Kidney (tissue), 14 donors: ENCODE measurements around the gene IMMP1L. TPM values are rescaled to one million over a fixed set of nuclear protein-coding genes. Genes with fewer than 3 reads are reported as not detected.

Experiments
- DNase-seq, 5 donors: peaks; one replicate each; pipeline ENCODE4 v3.0.0-alpha.2; 2013 to 2020
- FAIRE-seq: peaks from 2 replicates; lab custom pipeline; 2012; peaks lifted over from hg19 to GRCh38; lab: Jason Lieb, UNC
- H3K27ac ChIP-seq, 2 donors: one replicate each; pipeline ENCODE4 v1.7.0; 2013; ENCODE audit warnings: low read depth in 2 of 2, low read length in 2 of 2, inconsistent platforms in 1 of 2
- H3K27me3 ChIP-seq: one replicate; pipeline ENCODE4 v1.7.1; 2013; ENCODE audit warnings: low read length, inconsistent platforms; ENCODE audit not compliant: control insufficient read depth, insufficient read depth
- H3K36me3 ChIP-seq, 3 donors: one replicate each; pipeline versions ENCODE4 v1.7.0 to v1.7.1; 2013; ENCODE audit warnings: low read length in 3 of 3, control low read depth in 1 of 3, inconsistent platforms in 1 of 3; ENCODE audit not compliant: insufficient read depth in 3 of 3, control insufficient read depth in 2 of 3
- H3K4me1 ChIP-seq, 3 donors: one replicate each; pipeline versions ENCODE4 v1.7.0 to v1.7.1; 2013; ENCODE audit warnings: low read length in 3 of 3, inconsistent platforms in 1 of 3, low read depth in 1 of 3; ENCODE audit not compliant: control insufficient read depth in 2 of 3, insufficient read depth in 2 of 3
- H3K4me3 ChIP-seq, 3 donors: one replicate each; pipeline versions ENCODE4 v1.7.0 to v1.8.1; 2013; ENCODE audit warnings: low read length in 3 of 3, control low read depth in 1 of 3, inconsistent platforms in 1 of 3
- H3K9ac ChIP-seq, 3 donors: one replicate each; pipeline versions ENCODE4 v1.7.0 to v1.7.1; 2013; ENCODE audit warnings: low read length in 3 of 3, control low read depth in 1 of 3, inconsistent platforms in 1 of 3
- H3K9me3 ChIP-seq, 3 donors: one replicate each; pipeline versions ENCODE4 v1.7.0 to v1.7.1; 2013; ENCODE audit warnings: low read length in 3 of 3, control low read depth in 1 of 3, inconsistent platforms in 1 of 3; ENCODE audit not compliant: control insufficient read depth in 2 of 3, insufficient read depth in 1 of 3
- intact Hi-C: fragments of 100-400 bp; cut with DNase I; formaldehyde crosslinking; loops from one replicate; pipeline ENCODE4 v1.11.1; 2022
- polyA plus RNA-seq: library from polyadenylated mRNA; stranded (reverse); fragments of 350-450 nt; fragmentation: Illumina TruSeq; extraction: RNeasy Lipid Tissue Mini Kit (QIAGEN cat#74804); gene quantifications from one replicate; pipeline ENCODE4 v1.2.3, GENCODE V29; 2014; ENCODE audit warnings: low read depth, low replicate concordance; ENCODE audit not compliant: insufficient read depth
- total RNA-seq: library from RNA; stranded (reverse); fragmentation: NEBNext Ultra II Directional; extraction: Animal tissue kit (Norgen Biotek cat#: 25700); gene quantifications from one replicate; pipeline ENCODE4 v1.2.1, GENCODE V29; 2021
- TF ChIP-seq, protein P1 (sequence below): IDR thresholded peaks from 3 replicates; pipeline ENCODE4 v1.5.1; 2012; ENCODE audit warnings: mild to moderate bottlenecking, moderate library complexity, borderline replicate concordance; ENCODE audit not compliant: insufficient read depth; ENCODE audit errors: extremely low read depth
- donor health status: control.
- donor health status: control.
- donor health status: control.
- donor health status: control.
- donor health status: control.
- donor health status: DM: yes; HTN: yes; CAD: no.
- donor health status: Normal renal cell carcinoma (clear cell type).

IMMP1L gene
- total and polyA plus RNA-seq, 2 donors from 2014 or later = 23.8 to 127 TPM

DNA sequence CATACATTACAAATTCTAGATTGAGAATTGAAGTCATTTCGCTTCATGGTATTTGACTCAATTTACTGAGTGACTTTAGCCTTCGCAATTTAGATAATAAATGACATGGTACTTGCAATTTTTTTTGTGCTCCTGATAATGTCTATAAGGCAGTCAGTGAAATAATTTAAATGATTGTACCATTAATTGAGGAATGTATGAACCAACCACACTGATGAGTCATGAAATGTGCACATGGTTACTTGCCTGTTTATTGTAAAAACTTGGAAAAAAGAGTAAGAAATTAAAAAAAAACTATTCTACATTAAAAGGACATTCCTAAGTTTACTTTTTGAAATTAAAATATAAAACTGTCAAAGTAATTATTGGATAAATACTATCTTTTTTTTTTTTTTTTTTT is 96.5 kb downstream of the IMMP1L start:
- no peak overlapping the region for H3K4me3 ChIP-seq
- H3K27ac ChIP-seq = no peak overlapping the region
- H3K36me3 ChIP-seq = no peaks in the 10 kb centered on the region
- no peaks in the 10 kb centered on the region for H3K4me1 ChIP-seq
- FAIRE-seq = no peak
- DNase-seq = no peak
- no peaks in the 10 kb centered on the region for H3K9me3 ChIP-seq
- TF ChIP-seq, protein P1, sequence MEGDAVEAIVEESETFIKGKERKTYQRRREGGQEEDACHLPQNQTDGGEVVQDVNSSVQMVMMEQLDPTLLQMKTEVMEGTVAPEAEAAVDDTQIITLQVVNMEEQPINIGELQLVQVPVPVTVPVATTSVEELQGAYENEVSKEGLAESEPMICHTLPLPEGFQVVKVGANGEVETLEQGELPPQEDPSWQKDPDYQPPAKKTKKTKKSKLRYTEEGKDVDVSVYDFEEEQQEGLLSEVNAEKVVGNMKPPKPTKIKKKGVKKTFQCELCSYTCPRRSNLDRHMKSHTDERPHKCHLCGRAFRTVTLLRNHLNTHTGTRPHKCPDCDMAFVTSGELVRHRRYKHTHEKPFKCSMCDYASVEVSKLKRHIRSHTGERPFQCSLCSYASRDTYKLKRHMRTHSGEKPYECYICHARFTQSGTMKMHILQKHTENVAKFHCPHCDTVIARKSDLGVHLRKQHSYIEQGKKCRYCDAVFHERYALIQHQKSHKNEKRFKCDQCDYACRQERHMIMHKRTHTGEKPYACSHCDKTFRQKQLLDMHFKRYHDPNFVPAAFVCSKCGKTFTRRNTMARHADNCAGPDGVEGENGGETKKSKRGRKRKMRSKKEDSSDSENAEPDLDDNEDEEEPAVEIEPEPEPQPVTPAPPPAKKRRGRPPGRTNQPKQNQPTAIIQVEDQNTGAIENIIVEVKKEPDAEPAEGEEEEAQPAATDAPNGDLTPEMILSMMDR = no peak
- H3K27me3 ChIP-seq = no peaks in the 10 kb centered on the region
- intact Hi-C loops = no loop called here
- H3K9ac ChIP-seq = no peak overlapping the region

DNA sequence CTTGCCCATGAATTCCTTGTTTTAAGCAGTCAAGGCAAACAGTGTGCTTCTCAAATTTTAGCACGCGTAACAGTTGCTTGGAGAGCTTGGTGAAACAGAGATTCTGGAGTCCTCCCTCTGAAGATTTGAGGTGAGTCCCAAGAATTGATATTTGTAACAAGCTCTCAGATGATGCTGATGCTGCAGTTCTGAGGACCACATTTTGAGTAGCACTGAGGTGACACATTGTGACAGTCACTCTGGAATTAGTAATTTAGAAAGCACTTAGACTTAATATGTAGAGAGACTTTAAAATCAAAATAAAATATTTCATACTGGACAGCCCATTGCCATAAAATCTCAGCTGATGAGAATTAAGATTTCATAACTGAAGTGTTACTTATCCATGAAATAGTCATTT is 101.2 kb downstream of the IMMP1L start:
- peaks cover 0 to 3% (median 0%) of the 10 kb centered on the region in 3 donors for H3K4me1 ChIP-seq
- no peaks in the 10 kb centered on the region for H3K36me3 ChIP-seq
- FAIRE-seq (no peak), DNase-seq (no peak)
- no peak overlapping the region for H3K4me3 ChIP-seq
- no peak overlapping the region for H3K27ac ChIP-seq
- no peak overlapping the region for H3K9ac ChIP-seq
- TF ChIP-seq, protein P1 = no peak
- no peaks in the 10 kb centered on the region for H3K27me3 ChIP-seq
- H3K9me3 ChIP-seq = no peaks in the 10 kb centered on the region
- intact Hi-C loops = no loop called here

DNA sequence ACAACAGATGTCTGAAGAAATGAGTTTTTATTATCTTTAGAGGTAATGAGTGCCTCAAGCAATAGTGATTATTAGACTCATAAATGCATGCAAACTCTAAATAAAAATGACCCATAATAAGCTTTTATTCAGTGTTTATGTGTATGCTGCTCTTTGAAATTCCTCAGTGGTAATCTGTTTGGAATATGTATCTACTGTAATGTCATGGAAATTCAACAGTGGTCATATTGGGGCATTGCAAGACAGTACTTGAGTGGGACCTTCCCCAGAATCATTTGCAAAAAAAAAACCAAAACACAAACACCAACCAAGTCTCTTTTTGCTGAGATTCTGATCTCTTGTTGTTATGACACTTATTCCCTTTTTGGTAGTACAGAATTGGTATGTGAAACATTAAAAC is 104.8 kb downstream of the IMMP1L start:
- no peaks in the 10 kb centered on the region for H3K9me3 ChIP-seq
- H3K9ac ChIP-seq = no peak overlapping the region
- peaks cover 0 to 3% (median 0%) of the 10 kb centered on the region in 3 donors for H3K4me1 ChIP-seq
- intact Hi-C loops = no loop called here
- no peaks in the 10 kb centered on the region for H3K36me3 ChIP-seq
- TF ChIP-seq, protein P1 = no peak
- no peaks in the 10 kb centered on the region for H3K27me3 ChIP-seq
- H3K4me3 ChIP-seq = no peak overlapping the region
- H3K27ac ChIP-seq = no peak overlapping the region
- DNase-seq (no peak), FAIRE-seq (no peak)
